ENCODE data around the gene TTC21A. TPM values are rescaled to one million over a fixed set of nuclear protein-coding genes. Genes with fewer than 3 reads are reported as not detected.

TTC21A gene
- total RNA-seq, 5 donors from 2014 or later (not counting 1 experiment from before 2014, with no cell fraction given) = 3.5 to 12.4 (median 5.4) TPM

GRCh38 chr3:39154280-39155021 lies 47.0 kb downstream of the TTC21A start:
- 95% methylated on average over 11 of the region's 18 CpGs for WGBS (ENCODE audit: insufficient coverage)
- Histone ChIP-seq H3K4me3 (ENCODE audit: control insufficient read depth in 1 of 2, extremely low read depth in 1 of 2, low read length in 1 of 2) (no peak overlapping the region), H3K36me3 (ENCODE audit: control insufficient read depth in 2 of 2, extremely low read depth in 1 of 2, insufficient read depth in 1 of 2, low read length in 1 of 2) (no peaks in the 10 kb centered on the region), H3K4me1 (ENCODE audit: control insufficient read depth in 1 of 2, extremely low read depth in 1 of 2, insufficient read depth in 2 of 2, low read length in 2 of 2) (peaks cover 28 to 48% of the 10 kb centered on the region in 2 experiments), H3K27me3 (replicated peaks in 1 of 2; ENCODE audit: control insufficient read depth in 2 of 2, extremely low read depth in 1 of 2, insufficient read depth in 2 of 2, low read length in 1 of 2) (no peaks in the 10 kb centered on the region), H3K27ac (ENCODE audit: low read length) (peak overlapping the region; percentile 76), H3K9me3 (no peaks in the 10 kb centered on the region)
- ChIA-PET POLR2A (interaction anchor here in 1 of 2 donors (1.5 kb wide), 1 partner anchor 61 kb away, joined by 3 read pairs; no protein-coding TSS in a partner anchor), CTCF (no interaction called here)
- H3K4me3 Mint-ChIP-seq = peak overlapping the region; percentile 67 to 81 (median 78)
- peaks cover 45 to 51% (median 45%) of the 10 kb centered on the region in 3 donors for H3K4me1 Mint-ChIP-seq
- H3K9me3 Mint-ChIP-seq = no peaks in the 10 kb centered on the region
- DNase-seq = no peak
- no peaks in the 10 kb centered on the region for H3K36me3 Mint-ChIP-seq
- H3K27me3 Mint-ChIP-seq = no peaks in the 10 kb centered on the region
- ATAC-seq (replicated peaks in 1 of 4) = no peak
- peak overlapping the region; percentile 78 to 83 for H3K27ac Mint-ChIP-seq

- Histone ChIP-seq H3K4me1 (ENCODE audit: control insufficient read depth in 1 of 2, extremely low read depth in 1 of 2, insufficient read depth in 2 of 2, low read length in 2 of 2) (peaks cover 9 to 28% of the 10 kb centered on the region in 2 experiments), H3K36me3 (ENCODE audit: control insufficient read depth in 2 of 2, extremely low read depth in 1 of 2, insufficient read depth in 1 of 2, low read length in 1 of 2) (no peaks in the 10 kb centered on the region), H3K4me3 (ENCODE audit: control insufficient read depth in 1 of 2, extremely low read depth in 1 of 2, low read length in 1 of 2) (no peak overlapping the region), H3K27ac (ENCODE audit: low read length) (no peak overlapping the region), H3K9me3 (no peaks in the 10 kb centered on the region), H3K27me3 (replicated peaks in 1 of 2; ENCODE audit: control insufficient read depth in 2 of 2, extremely low read depth in 1 of 2, insufficient read depth in 2 of 2, low read length in 1 of 2) (no peaks in the 10 kb centered on the region)
- no peak for ATAC-seq (replicated peaks in 1 of 4)
- ChIA-PET POLR2A (interaction anchor here in 1 of 2 donors (0.6 to 1.5 kb wide), 2 partner anchors 63 to 133 kb away, joined by 3 to 10 read pairs; no protein-coding TSS in a partner anchor), CTCF (interaction anchor here in 1 of 2 donors (0.8 kb wide), 1 partner anchor 11 kb away, joined by 3 read pairs; no protein-coding TSS in a partner anchor)
- H3K36me3 Mint-ChIP-seq = no peaks in the 10 kb centered on the region
- DNase-seq = no peak
- H3K27me3 Mint-ChIP-seq = no peaks in the 10 kb centered on the region
- 93% methylated on average over 2 of the region's 4 CpGs for WGBS (ENCODE audit: insufficient coverage)
- no peak overlapping the region for H3K27ac Mint-ChIP-seq
- no peak overlapping the region for H3K4me3 Mint-ChIP-seq
- peaks cover 25 to 32% (median 25%) of the 10 kb centered on the region in 3 donors for H3K4me1 Mint-ChIP-seq
- H3K9me3 Mint-ChIP-seq = no peaks in the 10 kb centered on the region
Measured at GRCh38 chr3:39156421-39156820, 48.9 kb downstream of the TTC21A start.

GRCh38 chr3:39157359-39157758 lies 49.9 kb downstream of the TTC21A start:
- Mint-ChIP-seq H3K27me3 (no peaks in the 10 kb centered on the region), H3K9me3 (no peaks in the 10 kb centered on the region), H3K27ac (no peak overlapping the region), H3K4me3 (no peak overlapping the region), H3K4me1 (peaks cover 16 to 22% (median 17%) of the 10 kb centered on the region in 3 donors), H3K36me3 (no peaks in the 10 kb centered on the region)
- no peaks in the 10 kb centered on the region for H3K36me3 ChIP-seq (ENCODE audit: control insufficient read depth in 2 of 2, extremely low read depth in 1 of 2, insufficient read depth in 1 of 2, low read length in 1 of 2)
- DNase-seq = no peak
- no CpG with 5 or more reads among the region's 7 CpGs for WGBS (ENCODE audit: insufficient coverage)
- ATAC-seq (replicated peaks in 1 of 4) = no peak
- H3K27ac ChIP-seq (ENCODE audit: low read length) = no peak overlapping the region
- POLR2A ChIA-PET = interaction anchor here in 1 of 2 donors (0.7 to 1.2 kb wide), 2 partner anchors 13 to 14 kb away, joined by 3 read pairs; no protein-coding TSS in a partner anchor
- H3K4me1 ChIP-seq (ENCODE audit: control insufficient read depth in 1 of 2, extremely low read depth in 1 of 2, insufficient read depth in 2 of 2, low read length in 2 of 2) = peaks cover 0 to 19% of the 10 kb centered on the region in 2 experiments
- H3K27me3 ChIP-seq (replicated peaks in 1 of 2; ENCODE audit: control insufficient read depth in 2 of 2, extremely low read depth in 1 of 2, insufficient read depth in 2 of 2, low read length in 1 of 2) = no peaks in the 10 kb centered on the region
- no peak overlapping the region for H3K4me3 ChIP-seq (ENCODE audit: control insufficient read depth in 1 of 2, extremely low read depth in 1 of 2, low read length in 1 of 2)
- H3K9me3 ChIP-seq = no peaks in the 10 kb centered on the region
- CTCF ChIA-PET = interaction anchor here in 1 of 2 donors (0.5 to 1.5 kb wide), 2 partner anchors 131 to 661 kb away, joined by 3 to 4 read pairs; partner anchors contain the start of gene EXOG

GRCh38 chr3:39158148-39158715 lies 50.8 kb downstream of the TTC21A start:
- H3K36me3 ChIP-seq (ENCODE audit: control insufficient read depth in 2 of 2, extremely low read depth in 1 of 2, insufficient read depth in 1 of 2, low read length in 1 of 2) = no peaks in the 10 kb centered on the region
- no peak overlapping the region for H3K27ac ChIP-seq (ENCODE audit: low read length)
- ATAC-seq (replicated peaks in 1 of 4) (no peak), DNase-seq (no peak)
- H3K4me1 ChIP-seq (ENCODE audit: control insufficient read depth in 1 of 2, extremely low read depth in 1 of 2, insufficient read depth in 2 of 2, low read length in 2 of 2) = peaks cover 0 to 14% of the 10 kb centered on the region in 2 experiments
- WGBS (ENCODE audit: insufficient coverage) = no CpG with 5 or more reads among the region's 5 CpGs
- H3K27me3 Mint-ChIP-seq = no peaks in the 10 kb centered on the region
- no peaks in the 10 kb centered on the region for H3K9me3 ChIP-seq
- H3K9me3 Mint-ChIP-seq = no peaks in the 10 kb centered on the region
- no peak overlapping the region for H3K4me3 ChIP-seq (ENCODE audit: control insufficient read depth in 1 of 2, extremely low read depth in 1 of 2, low read length in 1 of 2)
- peaks cover 12 to 18% (median 14%) of the 10 kb centered on the region in 3 donors for H3K4me1 Mint-ChIP-seq
- H3K27ac Mint-ChIP-seq = no peak overlapping the region
- H3K4me3 Mint-ChIP-seq = no peak overlapping the region
- H3K27me3 ChIP-seq (replicated peaks in 1 of 2; ENCODE audit: control insufficient read depth in 2 of 2, extremely low read depth in 1 of 2, insufficient read depth in 2 of 2, low read length in 1 of 2) = no peaks in the 10 kb centered on the region
- ChIA-PET POLR2A (interaction anchor here (0.6 to 1.2 kb wide), 3 partner anchors 14 to 20 kb away, joined by 3 to 4 read pairs (median 4); no protein-coding TSS in a partner anchor), CTCF (interaction anchor here in 1 of 2 donors (1.5 kb wide), 1 partner anchor 130 kb away, joined by 4 read pairs; no protein-coding TSS in a partner anchor)
- no peaks in the 10 kb centered on the region for H3K36me3 Mint-ChIP-seq

GRCh38 chr3:39164414-39164813 lies 56.9 kb downstream of the TTC21A start:
- no peak overlapping the region for H3K4me3 ChIP-seq (ENCODE audit: control insufficient read depth in 1 of 2, extremely low read depth in 1 of 2, low read length in 1 of 2)
- ChIA-PET POLR2A (no interaction called here), CTCF (no interaction called here)
- H3K4me1 Mint-ChIP-seq = no peaks in the 10 kb centered on the region
- H3K9me3 ChIP-seq = no peaks in the 10 kb centered on the region
- no peaks in the 10 kb centered on the region for H3K36me3 Mint-ChIP-seq
- ATAC-seq (replicated peaks in 1 of 4) (no peak), DNase-seq (no peak)
- WGBS (ENCODE audit: insufficient coverage) = 83% methylated on average over 1 of the region's 3 CpGs
- no peak overlapping the region for H3K27ac ChIP-seq (ENCODE audit: low read length)
- no peaks in the 10 kb centered on the region for H3K36me3 ChIP-seq (ENCODE audit: control insufficient read depth in 2 of 2, extremely low read depth in 1 of 2, insufficient read depth in 1 of 2, low read length in 1 of 2)
- no peak overlapping the region for H3K27ac Mint-ChIP-seq
- H3K4me1 ChIP-seq (ENCODE audit: control insufficient read depth in 1 of 2, extremely low read depth in 1 of 2, insufficient read depth in 2 of 2, low read length in 2 of 2) = no peaks in the 10 kb centered on the region
- no peak overlapping the region for H3K4me3 Mint-ChIP-seq
- no peaks in the 10 kb centered on the region for H3K27me3 Mint-ChIP-seq
- H3K9me3 Mint-ChIP-seq = no peaks in the 10 kb centered on the region
- H3K27me3 ChIP-seq (replicated peaks in 1 of 2; ENCODE audit: control insufficient read depth in 2 of 2, extremely low read depth in 1 of 2, insufficient read depth in 2 of 2, low read length in 1 of 2) = no peaks in the 10 kb centered on the region

- Histone ChIP-seq H3K36me3 (ENCODE audit: control insufficient read depth in 2 of 2, extremely low read depth in 1 of 2, insufficient read depth in 1 of 2, low read length in 1 of 2) (no peaks in the 10 kb centered on the region), H3K4me1 (ENCODE audit: control insufficient read depth in 1 of 2, extremely low read depth in 1 of 2, insufficient read depth in 2 of 2, low read length in 2 of 2) (no peaks in the 10 kb centered on the region), H3K27ac (ENCODE audit: low read length) (no peak overlapping the region), H3K9me3 (no peaks in the 10 kb centered on the region), H3K27me3 (replicated peaks in 1 of 2; ENCODE audit: control insufficient read depth in 2 of 2, extremely low read depth in 1 of 2, insufficient read depth in 2 of 2, low read length in 1 of 2) (no peaks in the 10 kb centered on the region), H3K4me3 (ENCODE audit: control insufficient read depth in 1 of 2, extremely low read depth in 1 of 2, low read length in 1 of 2) (no peak overlapping the region)
- POLR2A ChIA-PET = interaction anchor here in 1 of 2 donors (0.6 kb wide), 1 partner anchor 63 kb away, joined by 3 read pairs; no protein-coding TSS in a partner anchor
- Mint-ChIP-seq H3K36me3 (no peaks in the 10 kb centered on the region), H3K4me1 (no peaks in the 10 kb centered on the region), H3K27ac (no peak overlapping the region), H3K9me3 (no peaks in the 10 kb centered on the region), H3K27me3 (no peaks in the 10 kb centered on the region), H3K4me3 (no peak overlapping the region)
- no peak for ATAC-seq (replicated peaks in 1 of 4)
- WGBS (ENCODE audit: insufficient coverage) = no CpG with 5 or more reads among the region's 1 CpG
- no peak for DNase-seq
- CTCF ChIA-PET = interaction anchor here in 1 of 2 donors (0.7 kb wide), 1 partner anchor 38 kb away, joined by 3 read pairs; no protein-coding TSS in a partner anchor
Measured at GRCh38 chr3:39165518-39165917, 58.0 kb downstream of the TTC21A start.

Measured in T-cell (primary cell).